Stomach (tissue), 4 donors: Measurements from ENCODE around the gene YBX1.

Experiments used
- POLR2A ChIP-seq, 4 donors: fragments of 450-650 bp; IDR thresholded peaks; one replicate each; pipeline ENCODE4 v1.6.1; 2016; ENCODE audit warnings: antibody characterized with exemption in 4 of 4, control low read depth in 2 of 4, mild to moderate bottlenecking in 1 of 4, moderate library complexity in 1 of 4
- POLR2AphosphoS5 ChIP-seq, 3 donors: sonication (generic); formaldehyde crosslinking; IDR thresholded peaks; one replicate each; pipeline ENCODE4 v1.6.1; 2016; ENCODE audit warnings: antibody characterized with exemption in 3 of 3
- TF ChIP-seq, protein P1 (sequence below), 7 experiments: fragments of 450-650 bp in 4 of 7; fragments of 200-600 bp in 3 of 7; sonication (generic) in 3 of 7; IDR thresholded peaks; one replicate each; pipeline ENCODE4 v1.5.1; 2016 to 2019; ENCODE audit warnings: antibody characterized with exemption in 7 of 7, control low read depth in 2 of 7, mild to moderate bottlenecking in 1 of 7

DNA sequence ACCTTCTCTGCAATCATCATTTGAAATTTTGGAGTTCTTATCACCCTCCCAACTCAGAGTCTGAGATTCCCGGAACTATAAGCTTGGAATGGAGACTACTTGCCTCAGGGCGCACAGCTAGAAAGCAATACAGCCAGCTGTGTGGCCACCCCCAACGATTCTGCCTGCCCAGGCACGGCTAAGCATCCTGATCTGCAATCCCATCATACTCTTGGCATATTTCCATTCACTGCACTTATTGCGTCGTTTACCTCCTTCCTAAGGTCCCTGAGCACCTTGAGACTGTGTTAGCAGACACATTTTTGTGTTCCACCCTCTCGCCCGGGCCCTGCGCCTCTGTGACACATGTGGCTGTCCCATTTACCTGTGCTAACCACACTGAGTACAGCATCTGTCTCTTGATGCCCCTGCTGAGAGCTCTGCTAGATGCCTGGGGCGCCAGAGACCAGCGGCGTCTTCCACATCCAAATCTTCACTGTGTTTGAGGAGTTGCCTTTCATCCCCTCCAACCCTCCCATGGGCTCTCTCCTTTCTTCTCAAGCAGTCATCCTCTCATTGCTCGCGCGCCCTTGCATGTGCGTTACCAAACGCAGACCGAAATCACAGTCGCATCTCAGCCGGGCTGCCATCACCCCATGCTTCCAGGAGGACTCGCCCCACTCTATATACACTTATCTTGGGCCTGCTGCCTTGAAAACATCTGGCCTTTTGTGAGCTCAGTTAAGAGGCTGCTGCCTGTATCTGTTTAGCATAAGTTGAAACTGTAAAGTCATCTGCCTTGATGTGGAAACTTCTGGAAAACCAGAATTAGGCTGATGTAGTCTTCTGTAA lies 61.3 kb downstream of the YBX1 start:
- TF ChIP-seq, protein P1, sequence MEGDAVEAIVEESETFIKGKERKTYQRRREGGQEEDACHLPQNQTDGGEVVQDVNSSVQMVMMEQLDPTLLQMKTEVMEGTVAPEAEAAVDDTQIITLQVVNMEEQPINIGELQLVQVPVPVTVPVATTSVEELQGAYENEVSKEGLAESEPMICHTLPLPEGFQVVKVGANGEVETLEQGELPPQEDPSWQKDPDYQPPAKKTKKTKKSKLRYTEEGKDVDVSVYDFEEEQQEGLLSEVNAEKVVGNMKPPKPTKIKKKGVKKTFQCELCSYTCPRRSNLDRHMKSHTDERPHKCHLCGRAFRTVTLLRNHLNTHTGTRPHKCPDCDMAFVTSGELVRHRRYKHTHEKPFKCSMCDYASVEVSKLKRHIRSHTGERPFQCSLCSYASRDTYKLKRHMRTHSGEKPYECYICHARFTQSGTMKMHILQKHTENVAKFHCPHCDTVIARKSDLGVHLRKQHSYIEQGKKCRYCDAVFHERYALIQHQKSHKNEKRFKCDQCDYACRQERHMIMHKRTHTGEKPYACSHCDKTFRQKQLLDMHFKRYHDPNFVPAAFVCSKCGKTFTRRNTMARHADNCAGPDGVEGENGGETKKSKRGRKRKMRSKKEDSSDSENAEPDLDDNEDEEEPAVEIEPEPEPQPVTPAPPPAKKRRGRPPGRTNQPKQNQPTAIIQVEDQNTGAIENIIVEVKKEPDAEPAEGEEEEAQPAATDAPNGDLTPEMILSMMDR (IDR thresholded peaks at IDR 0.05), result no peak
- no peak for TF ChIP-seq POLR2A (IDR thresholded peaks at IDR 0.05)
- no peak for TF ChIP-seq POLR2AphosphoS5 (IDR thresholded peaks at IDR 0.05)
